Vagina (tissue), 2 donors: ENCODE measurements around the gene TUBB.
A peak's percentile ranks its signal among the peaks of the same experiment; 100 is the strongest.

Experiments
- CTCF ChIP-seq, 3 experiments: fragments of 450-650 bp in 2 of 3; fragments of 200-600 bp in 1 of 3; sonication (generic) in 1 of 3; IDR thresholded peaks; one replicate each; pipeline ENCODE4 v1.5.1; 2017 to 2019; ENCODE audit warnings: antibody characterized with exemption in 3 of 3, mild to moderate bottlenecking in 2 of 3, moderate library complexity in 2 of 3
- POLR2A ChIP-seq, 2 donors: fragments of 450-650 bp; IDR thresholded peaks; one replicate each; pipeline ENCODE4 v1.6.1; 2017; ENCODE audit warnings: antibody characterized with exemption in 2 of 2, mild to moderate bottlenecking in 2 of 2, moderate library complexity in 2 of 2

DNA sequence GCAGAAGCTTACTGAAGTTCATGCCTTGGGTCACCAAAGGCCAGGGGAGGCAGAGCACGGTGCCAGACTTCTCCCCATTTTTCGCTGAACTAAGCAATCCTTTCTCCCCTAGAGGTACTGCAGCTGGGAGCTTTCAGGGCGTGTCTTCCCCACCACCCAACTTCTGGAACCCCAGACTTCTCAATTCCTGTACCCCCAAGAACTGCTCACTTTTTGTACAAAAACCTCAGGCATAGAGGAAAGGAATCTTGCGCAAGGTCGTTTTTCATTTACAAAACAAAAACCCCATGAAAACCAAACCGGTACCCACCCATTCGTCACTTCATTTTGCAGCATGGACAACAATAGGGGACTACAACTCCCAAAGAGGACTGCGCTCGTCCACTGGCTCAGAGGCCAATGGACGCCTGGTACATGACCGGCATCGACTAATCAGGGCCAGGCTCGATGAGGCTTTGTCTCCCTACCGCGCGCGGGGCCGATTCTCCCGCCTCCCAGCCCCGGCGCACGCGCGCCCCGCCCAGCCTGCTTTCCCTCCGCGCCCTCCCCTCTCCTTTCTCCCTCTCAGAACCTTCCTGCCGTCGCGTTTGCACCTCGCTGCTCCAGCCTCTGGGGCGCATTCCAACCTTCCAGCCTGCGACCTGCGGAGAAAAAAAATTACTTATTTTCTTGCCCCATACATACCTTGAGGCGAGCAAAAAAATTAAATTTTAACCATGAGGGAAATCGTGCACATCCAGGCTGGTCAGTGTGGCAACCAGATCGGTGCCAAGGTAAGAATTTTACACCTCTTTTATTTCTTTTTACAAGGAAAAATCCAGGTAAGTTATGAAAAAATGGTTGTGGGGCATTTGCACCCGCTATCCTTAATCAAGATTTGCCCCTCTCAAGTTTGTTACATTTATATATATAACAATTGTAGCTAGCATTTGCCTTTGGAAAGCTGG, at the start of gene TUBB:
- TF ChIP-seq CTCF (IDR thresholded peaks at IDR 0.05) (no peak), POLR2A (IDR thresholded peaks at IDR 0.05) (peak in 1 of 2 donors; percentile 91)
